Natural killer cell treated with Interleukin-12 subunit alpha and Interleukin-12 subunit beta and Interleukin-15 and Interleukin-18, amount 100 ng/mL, for 72 hours (primary cell): ENCODE measurements around the gene GNPDA1. TPM values are rescaled to one million over a fixed set of nuclear protein-coding genes. Genes with fewer than 3 reads are reported as not detected.
"Not testable (repeated sequence)": the region's sequence is repeated elsewhere in the genome, so short reads cannot be mapped to it uniquely, and the experiment has no call there.

Experiments
- ATAC-seq, 2 donors: fragments of 150-1000 bp; cut with Tn5 transposase in 1 of 2; sonication (Bioruptor Pico), chemical (Tn5 transposase) in 1 of 2; 2 replicates each; pipeline ENCODE4 v1.10.0; 2021
- DNase-seq: peaks from one replicate; pipeline ENCODE4 v3.0.0; 2022; ENCODE audit warnings: low spot score
- H3K27ac Mint-ChIP-seq, 2 donors: 1 replicate in 1 of 2; 2 replicates in 1 of 2; pipeline ENCODE4 v1.8.0; 2022; ENCODE audit warnings: mixed read lengths in 2 of 2, mild to moderate bottlenecking in 1 of 2, moderate library complexity in 1 of 2
- H3K27me3 Mint-ChIP-seq, 2 donors: 1 replicate in 1 of 2; 2 replicates in 1 of 2; pipeline ENCODE4 v1.8.0; 2022; ENCODE audit warnings: mixed read lengths in 2 of 2
- H3K36me3 Mint-ChIP-seq: one replicate; pipeline ENCODE4 v1.8.0; 2022; ENCODE audit warnings: mixed read lengths
- H3K4me1 Mint-ChIP-seq, 2 donors: 1 replicate in 1 of 2; 2 replicates in 1 of 2; pipeline ENCODE4 v1.8.0; 2022; ENCODE audit warnings: low read depth in 2 of 2, mixed read lengths in 2 of 2, mild to moderate bottlenecking in 1 of 2
- H3K4me3 Mint-ChIP-seq: one replicate; pipeline ENCODE4 v1.8.0; 2022; ENCODE audit warnings: mixed read lengths
- H3K9me3 Mint-ChIP-seq: 2 replicates; pipeline ENCODE4 v1.8.0; 2022; ENCODE audit warnings: mixed read lengths
- total RNA-seq, 2 donors: library from RNA; stranded (reverse); gene quantifications; one replicate each; pipeline ENCODE4 v1.2.3, GENCODE V29; 2022

Gene GNPDA1
- 1 to 10 TPM; 9.0 to 9.6 TPM for total RNA-seq

DNA sequence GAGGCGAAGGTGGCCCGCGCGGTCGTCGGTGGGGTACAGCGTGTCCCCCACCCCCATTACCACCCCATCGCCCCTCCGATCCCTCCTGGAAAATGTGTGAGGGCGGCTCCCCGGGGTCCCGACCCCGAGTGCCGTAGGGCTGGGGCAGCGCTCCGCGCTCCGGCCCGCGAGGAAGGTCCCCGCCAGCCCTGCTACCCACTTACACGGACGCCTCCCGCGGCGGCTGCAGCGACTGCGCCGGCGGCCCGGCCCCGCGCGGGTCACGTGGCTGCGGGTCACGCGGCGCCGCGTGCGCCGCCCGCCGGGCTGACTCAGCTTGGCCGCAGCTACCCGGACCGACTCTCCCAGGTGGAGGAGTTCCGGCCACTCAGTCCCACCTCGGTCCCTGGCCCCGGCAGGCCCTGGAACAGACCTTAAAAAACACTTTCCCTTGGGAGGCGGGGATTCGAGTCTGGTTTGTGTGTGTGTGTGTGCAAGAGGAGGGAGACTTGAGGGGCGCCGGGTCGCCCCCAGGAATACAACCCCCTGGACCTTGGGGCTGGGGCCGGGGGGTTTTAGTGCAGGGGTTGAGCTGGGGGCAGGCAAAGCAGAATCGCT, at the start of gene GNPDA1:
GNPDA1 (minus strand) TSS at position 236 of the 597 bp plus-strand sequence. CDS start 992 bp downstream, outside the sequence.
- H3K4me1 Mint-ChIP-seq, result peaks cover 45 to 60% of the 10 kb centered on the region in 2 donors
- H3K27ac Mint-ChIP-seq, result peak within 1 kb of the TSS; percentile 31 to 73
- ATAC-seq (peak; percentile 82 to 91), DNase-seq (peak; percentile 77)
- H3K4me3 Mint-ChIP-seq, result peak within 1 kb of the TSS; percentile 76
- H3K27me3 Mint-ChIP-seq, result no peaks in the 10 kb centered on the region
- no peaks in the 10 kb centered on the region for H3K36me3 Mint-ChIP-seq
- no peaks in the 10 kb centered on the region for H3K9me3 Mint-ChIP-seq

DNA sequence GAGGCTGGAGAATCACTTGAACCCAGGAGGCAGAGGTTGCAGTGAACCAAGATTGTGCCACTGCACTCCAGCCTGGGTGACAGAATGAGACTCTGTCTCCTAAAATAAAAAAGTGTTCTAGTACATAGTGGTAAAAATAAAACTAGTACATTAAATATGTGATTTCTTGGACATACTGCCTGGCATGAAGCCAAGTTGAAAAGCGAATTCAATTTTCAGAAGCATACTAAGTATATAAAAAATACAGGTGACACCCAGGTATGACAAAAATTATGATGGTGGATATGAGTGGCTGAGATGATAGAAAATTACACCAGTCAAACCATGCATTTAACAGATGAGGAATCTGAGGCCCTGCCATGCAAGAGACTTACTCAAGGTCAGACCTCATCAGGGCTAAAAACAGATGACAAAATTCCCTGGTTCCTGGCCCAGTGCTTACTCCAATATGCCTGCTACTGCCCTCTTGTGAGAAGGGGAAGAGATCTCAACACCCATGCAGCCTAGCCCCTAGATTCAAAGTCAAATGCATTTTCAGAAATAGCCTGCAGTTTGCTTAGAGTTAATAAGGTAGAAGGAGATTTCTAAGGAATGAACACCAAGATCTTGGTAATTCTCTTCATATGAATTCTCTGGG, 46.6 kb upstream of the GNPDA1 start:
- no peaks in the 10 kb centered on the region for H3K9me3 Mint-ChIP-seq
- H3K27ac Mint-ChIP-seq, result no peak overlapping the region
- DNase-seq (no peak), ATAC-seq (no peak)
- H3K4me3 Mint-ChIP-seq, result no peak overlapping the region
- H3K36me3 Mint-ChIP-seq, result no peaks in the 10 kb centered on the region
- H3K27me3 Mint-ChIP-seq, result peaks cover 0 to 7% of the 10 kb centered on the region in 2 donors
- H3K4me1 Mint-ChIP-seq, result peaks cover 8 to 13% of the 10 kb centered on the region in 2 donors

DNA sequence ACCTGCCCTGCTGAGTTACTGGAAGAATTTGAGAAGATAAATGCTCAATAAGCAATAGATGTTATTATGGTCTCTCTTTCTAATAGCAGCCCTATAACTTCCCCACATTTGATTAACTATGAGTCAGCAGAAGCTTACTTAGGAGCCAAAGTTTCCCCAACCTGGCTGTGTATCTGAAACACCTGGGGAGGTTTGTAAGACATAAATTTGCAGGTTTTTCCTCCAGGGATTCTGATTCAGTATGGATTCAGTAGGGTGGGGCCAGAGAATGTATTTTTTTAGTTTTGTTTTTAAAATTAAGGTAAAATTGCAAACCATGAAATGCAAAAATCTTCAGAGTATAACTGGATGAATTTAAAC, 44.9 kb upstream of the GNPDA1 start:
- Mint-ChIP-seq H3K4me3 (no peak overlapping the region), H3K27ac (no peak overlapping the region), H3K4me1 (peaks cover 0 to 6% of the 10 kb centered on the region in 2 donors), H3K27me3 (peaks cover 0 to 2% of the 10 kb centered on the region in 2 donors), H3K9me3 (no peaks in the 10 kb centered on the region), H3K36me3 (no peaks in the 10 kb centered on the region)
- DNase-seq, result no peak
- no peak for ATAC-seq

DNA sequence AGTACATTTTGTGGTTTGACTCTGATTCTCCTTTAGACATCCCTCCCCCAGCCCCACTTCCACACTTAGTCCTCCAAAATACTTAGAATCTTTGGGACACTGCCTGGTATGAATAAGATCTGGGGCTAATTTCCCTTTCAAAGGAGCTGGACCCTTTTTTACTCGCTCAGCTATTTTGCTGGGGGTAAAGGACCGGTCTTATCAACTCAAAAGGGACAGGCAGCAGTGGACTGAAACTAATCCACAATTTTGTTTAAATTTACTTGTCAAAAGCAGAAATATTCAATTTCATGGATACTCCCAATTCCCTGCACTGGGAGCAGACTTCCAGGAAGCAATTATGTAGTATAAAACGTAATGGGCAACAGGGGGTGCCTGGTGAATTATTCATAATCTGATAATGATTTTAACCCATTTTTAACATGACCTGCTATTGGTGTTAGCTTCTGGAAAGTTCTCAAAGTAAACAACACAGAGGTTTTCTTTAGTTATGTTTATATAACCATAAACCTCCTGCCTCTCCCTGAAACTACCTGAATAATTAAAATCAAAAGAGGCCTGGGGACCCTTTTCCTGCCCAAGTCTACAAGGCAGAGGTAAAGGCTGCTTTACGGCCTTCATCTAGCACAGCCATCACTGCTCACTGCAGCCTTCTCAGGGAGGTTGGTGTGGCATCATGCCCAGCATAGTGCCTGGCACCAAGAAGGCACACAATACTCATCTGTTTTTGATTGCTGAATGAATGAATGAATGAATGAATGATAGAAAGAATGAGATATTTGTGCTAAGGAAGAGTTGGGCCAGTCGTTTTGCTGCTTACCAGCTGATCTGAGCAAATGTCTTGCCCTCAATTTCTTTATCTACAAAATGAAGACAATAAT, 44.2 kb upstream of the GNPDA1 start:
- Mint-ChIP-seq H3K27me3 (peaks cover 0 to 2% of the 10 kb centered on the region in 2 donors), H3K36me3 (no peaks in the 10 kb centered on the region), H3K4me3 (no peak overlapping the region), H3K9me3 (no peaks in the 10 kb centered on the region), H3K4me1 (peaks cover 0 to 6% of the 10 kb centered on the region in 2 donors), H3K27ac (no peak overlapping the region)
- no peak for DNase-seq
- ATAC-seq, result no peak

DNA sequence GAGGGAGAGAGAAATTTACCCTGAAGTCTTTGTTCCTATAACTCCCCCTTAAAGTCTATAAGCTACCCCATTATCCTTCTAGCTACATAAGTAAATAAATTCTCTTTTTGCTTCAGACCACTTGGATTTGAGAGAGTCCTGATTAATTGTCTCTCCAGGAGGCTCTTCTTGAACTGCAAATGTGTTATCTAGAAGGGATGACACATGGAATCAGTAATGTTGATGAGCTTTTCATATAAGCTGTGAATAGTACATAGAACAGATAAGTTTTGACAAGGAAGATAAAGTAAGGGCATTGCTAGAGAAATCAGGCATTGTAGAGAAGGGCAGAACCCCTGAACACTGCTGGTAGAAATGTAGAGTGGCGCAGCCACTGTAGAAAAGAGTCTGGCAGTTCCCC, 42.5 kb upstream of the GNPDA1 start:
- peaks cover 0 to 5% of the 10 kb centered on the region in 2 donors for H3K27me3 Mint-ChIP-seq
- H3K27ac Mint-ChIP-seq, result no peak overlapping the region
- ATAC-seq (no peak), DNase-seq (no peak)
- H3K4me3 Mint-ChIP-seq, result no peak overlapping the region
- H3K9me3 Mint-ChIP-seq, result no peaks in the 10 kb centered on the region
- H3K4me1 Mint-ChIP-seq, result peaks cover 0 to 6% of the 10 kb centered on the region in 2 donors
- no peaks in the 10 kb centered on the region for H3K36me3 Mint-ChIP-seq

DNA sequence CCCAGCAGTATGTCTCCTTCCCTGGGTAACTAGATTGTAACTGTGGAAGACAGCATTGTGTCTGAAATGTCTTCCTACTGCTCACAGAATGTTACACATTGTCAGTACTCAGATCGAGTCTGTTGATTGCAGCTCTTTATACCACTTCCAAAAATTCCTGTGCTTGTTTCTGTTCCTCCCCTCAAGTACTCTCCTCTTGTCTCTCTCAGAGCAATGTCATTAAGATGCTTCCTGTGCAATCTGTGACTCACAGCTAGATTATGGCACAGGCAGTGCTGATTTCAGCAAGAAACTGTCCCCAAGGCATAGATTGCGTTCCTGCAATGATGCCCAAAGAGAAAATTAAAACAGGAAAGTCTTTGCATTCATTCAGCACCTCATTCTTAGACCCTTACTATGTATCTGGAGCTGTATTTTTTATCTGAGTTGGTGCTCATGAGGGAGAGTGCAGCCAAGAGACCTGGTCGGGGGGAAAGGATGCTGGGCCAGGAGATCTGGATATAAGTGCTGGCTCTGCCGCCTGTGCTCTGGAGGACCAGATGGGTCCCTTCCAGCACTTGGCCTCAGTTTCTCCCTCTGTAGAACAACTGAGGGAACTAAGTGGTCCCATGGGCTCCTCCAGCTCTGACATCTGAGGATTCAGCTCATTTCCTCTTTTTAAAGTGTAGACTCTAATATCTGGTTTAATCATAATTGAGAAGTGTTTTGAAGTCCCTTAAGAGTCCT, 40.8 kb upstream of the GNPDA1 start:
- H3K27ac Mint-ChIP-seq, result no peak overlapping the region
- no peak overlapping the region for H3K4me3 Mint-ChIP-seq
- DNase-seq (no peak), ATAC-seq (no peak)
- peaks cover 0 to 6% of the 10 kb centered on the region in 2 donors for H3K4me1 Mint-ChIP-seq
- no peaks in the 10 kb centered on the region for H3K36me3 Mint-ChIP-seq
- H3K27me3 Mint-ChIP-seq, result peaks cover under 1 to 5% of the 10 kb centered on the region in 2 donors
- no peaks in the 10 kb centered on the region for H3K9me3 Mint-ChIP-seq

DNA sequence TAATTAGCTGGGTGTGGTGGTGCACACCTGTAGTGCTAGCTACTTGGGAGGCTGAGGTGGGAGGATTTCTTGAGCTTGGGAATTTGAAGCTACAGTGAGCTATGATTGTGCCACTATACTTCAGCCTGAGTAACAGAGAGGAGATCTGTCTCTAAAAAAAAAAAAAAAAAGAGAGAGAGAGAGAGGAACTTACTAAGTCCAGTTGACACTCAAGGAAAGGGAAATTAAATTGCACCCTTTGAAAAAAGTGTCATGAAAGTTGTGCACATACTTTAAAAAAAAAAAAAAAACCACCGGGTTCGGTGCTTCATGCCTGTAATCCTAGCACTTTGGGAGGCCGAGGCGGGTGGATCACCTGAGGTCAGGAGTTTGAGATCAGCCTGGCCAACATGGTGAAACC, 39.2 kb upstream of the GNPDA1 start:
- peaks cover 7 to 13% of the 10 kb centered on the region in 2 donors for H3K27me3 Mint-ChIP-seq
- H3K4me3 Mint-ChIP-seq, H3K9me3 Mint-ChIP-seq: not testable (repeated sequence)

DNA sequence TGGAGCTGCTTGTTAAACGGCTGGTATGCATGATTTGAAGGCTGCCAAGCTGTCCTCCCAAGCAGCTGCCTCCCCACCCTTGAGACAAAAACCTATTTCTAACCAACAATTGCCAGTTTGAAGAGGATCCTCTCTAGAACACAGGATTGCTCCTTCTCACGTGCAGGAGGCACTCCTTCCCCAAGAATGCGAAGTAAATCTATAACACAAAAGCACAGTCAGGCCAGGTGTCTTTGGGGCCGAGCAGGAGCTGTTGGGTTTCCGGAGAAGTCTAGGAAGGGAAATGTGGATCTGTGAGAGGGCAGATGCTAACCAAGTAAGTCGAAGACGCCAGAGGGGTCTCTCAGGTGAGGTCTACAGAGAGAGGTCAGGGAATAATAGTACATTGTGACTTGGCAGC, 35.4 kb upstream of the GNPDA1 start:
- peaks cover 0 to 1% of the 10 kb centered on the region in 2 donors for H3K4me1 Mint-ChIP-seq
- peaks cover 7 to 13% of the 10 kb centered on the region in 2 donors for H3K27me3 Mint-ChIP-seq
- no peaks in the 10 kb centered on the region for H3K9me3 Mint-ChIP-seq
- ATAC-seq (no peak), DNase-seq (no peak)
- no peak overlapping the region for H3K27ac Mint-ChIP-seq
- no peak overlapping the region for H3K4me3 Mint-ChIP-seq
- no peaks in the 10 kb centered on the region for H3K36me3 Mint-ChIP-seq

More for the DNA sequence above, 39.2 kb upstream of the GNPDA1 start:
- not testable (repeated sequence) for H3K27ac Mint-ChIP-seq, H3K4me1 Mint-ChIP-seq, DNase-seq, H3K36me3 Mint-ChIP-seq, ATAC-seq

DNA sequence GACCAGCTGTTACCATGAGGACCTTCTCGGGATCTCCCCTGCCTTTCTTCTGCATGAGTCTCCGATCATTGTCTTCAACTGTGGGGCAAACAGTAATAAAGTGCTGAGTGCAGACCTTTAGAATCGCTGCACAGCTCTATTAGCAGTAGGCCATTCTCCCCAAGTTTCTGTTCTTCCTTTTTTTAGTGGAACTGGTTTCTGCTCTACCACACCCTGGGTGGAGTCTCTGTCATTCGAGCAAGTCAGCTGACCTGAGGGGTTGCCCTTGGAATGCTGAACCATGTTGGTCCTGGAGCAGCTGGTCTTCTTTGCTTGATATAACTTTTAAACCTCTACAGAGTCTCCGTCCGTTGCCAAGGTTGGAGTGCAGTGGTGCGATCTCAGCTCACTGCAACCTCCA, 33.4 kb upstream of the GNPDA1 start:
- Mint-ChIP-seq H3K27ac (no peak overlapping the region), H3K36me3 (no peaks in the 10 kb centered on the region), H3K4me1 (no peaks in the 10 kb centered on the region), H3K4me3 (no peak overlapping the region), H3K9me3 (no peaks in the 10 kb centered on the region), H3K27me3 (peaks cover 13 to 15% of the 10 kb centered on the region in 2 donors)
- DNase-seq (no peak), ATAC-seq (no peak)

DNA sequence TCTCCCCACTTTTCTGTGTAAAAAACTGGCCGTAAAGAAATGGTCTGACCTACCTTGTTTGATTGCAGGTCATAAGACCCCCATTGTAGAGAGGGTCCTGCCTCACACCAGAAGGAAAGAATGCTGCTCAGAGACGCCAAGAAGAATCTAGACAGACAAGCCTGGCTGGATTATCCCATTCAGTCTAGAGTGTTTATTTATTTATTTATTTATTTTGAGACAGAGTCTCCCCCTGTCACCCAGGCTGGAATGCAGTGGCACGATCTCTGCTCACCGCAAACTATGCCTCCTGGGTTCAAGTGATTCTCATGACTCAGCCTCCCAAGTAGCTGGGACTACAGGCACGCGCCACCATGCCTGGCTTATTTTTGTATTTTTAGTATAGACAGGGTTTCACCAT, 28.1 kb upstream of the GNPDA1 start:
- not testable (repeated sequence) for H3K4me1 Mint-ChIP-seq, H3K27ac Mint-ChIP-seq, H3K9me3 Mint-ChIP-seq, DNase-seq, H3K4me3 Mint-ChIP-seq, H3K36me3 Mint-ChIP-seq, ATAC-seq
- peaks cover 6 to 15% of the 10 kb centered on the region in 2 donors for H3K27me3 Mint-ChIP-seq

DNA sequence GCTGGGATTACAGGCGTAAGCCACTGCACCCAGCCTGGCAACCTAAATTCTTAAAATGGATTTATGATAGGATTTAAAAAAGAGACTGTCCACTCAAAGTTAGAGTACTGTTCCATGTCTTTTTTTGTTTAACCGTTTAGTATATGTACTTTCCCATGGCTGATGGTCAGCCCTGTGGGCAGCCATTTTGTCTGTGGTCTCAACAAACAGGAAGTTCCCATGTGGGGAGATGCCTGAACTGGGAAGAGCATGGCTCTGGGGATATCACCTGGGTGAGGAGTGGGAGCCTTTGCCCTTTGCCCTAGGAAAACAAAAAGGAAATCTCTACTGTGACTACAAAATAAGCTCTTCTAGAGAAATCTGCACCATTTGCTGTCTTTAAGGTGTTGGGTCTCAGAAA, 27.5 kb upstream of the GNPDA1 start:
- no peaks in the 10 kb centered on the region for H3K36me3 Mint-ChIP-seq
- DNase-seq, result no peak
- H3K27me3 Mint-ChIP-seq, result peaks cover 6 to 15% of the 10 kb centered on the region in 2 donors
- no peak overlapping the region for H3K4me3 Mint-ChIP-seq
- H3K9me3 Mint-ChIP-seq, result no peaks in the 10 kb centered on the region
- no peak for ATAC-seq
- no peak overlapping the region for H3K27ac Mint-ChIP-seq
- H3K4me1 Mint-ChIP-seq, result no peaks in the 10 kb centered on the region

DNA sequence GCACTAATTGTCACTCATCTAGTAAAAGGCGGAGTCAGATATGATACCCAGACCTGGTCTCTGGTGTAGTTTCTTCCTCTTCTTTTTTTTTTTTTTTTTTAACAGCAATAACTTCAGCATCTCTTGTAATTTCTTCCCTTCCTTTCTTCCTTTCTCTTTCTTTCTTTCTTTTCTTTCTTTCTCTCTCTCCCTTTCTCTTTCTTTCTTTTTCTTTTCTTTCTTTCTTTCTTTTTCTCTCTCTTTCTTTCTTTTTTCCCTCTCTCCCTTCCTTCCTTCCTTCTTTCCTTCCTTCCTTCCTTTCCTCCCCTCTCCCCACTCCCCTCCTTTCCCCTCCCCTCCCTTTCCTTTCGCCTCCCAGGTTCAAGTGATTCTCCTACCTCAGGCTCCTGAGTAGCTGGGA, 25.9 kb upstream of the GNPDA1 start:
- Mint-ChIP-seq H3K27ac (no peak overlapping the region), H3K4me1 (no peaks in the 10 kb centered on the region), H3K27me3 (peaks cover 10 to 24% of the 10 kb centered on the region in 2 donors), H3K9me3 (no peaks in the 10 kb centered on the region), H3K36me3 (no peaks in the 10 kb centered on the region), H3K4me3 (no peak overlapping the region)
- DNase-seq, result no peak
- ATAC-seq, result no peak

DNA sequence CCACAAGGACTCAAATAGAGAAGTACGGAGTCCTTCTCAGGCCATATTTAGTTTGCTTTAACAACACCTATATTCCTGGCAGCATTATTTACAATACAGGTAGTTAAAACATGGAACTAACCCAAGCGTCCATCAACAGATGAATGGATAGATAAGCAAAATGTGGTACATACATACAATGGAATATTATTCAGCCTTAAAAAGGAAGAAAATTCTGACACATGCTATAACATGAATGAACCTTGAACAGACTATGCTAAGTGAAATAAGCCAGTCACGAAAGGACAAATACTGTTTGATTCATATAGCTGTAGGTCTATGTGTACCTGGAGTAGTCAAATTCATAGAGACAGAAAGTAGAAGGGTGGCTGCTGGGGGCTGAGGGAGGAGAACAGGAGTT, 24.8 kb upstream of the GNPDA1 start:
- not testable (repeated sequence) for H3K9me3 Mint-ChIP-seq, ATAC-seq, DNase-seq, H3K4me1 Mint-ChIP-seq, H3K27ac Mint-ChIP-seq, H3K4me3 Mint-ChIP-seq, H3K36me3 Mint-ChIP-seq
- peaks cover 10 to 30% of the 10 kb centered on the region in 2 donors for H3K27me3 Mint-ChIP-seq
